ENCODE measurements around the gene CLDN9. TPM values are rescaled to one million over a fixed set of nuclear protein-coding genes. Genes with fewer than 3 reads are reported as not detected.

Gene CLDN9, protein sequence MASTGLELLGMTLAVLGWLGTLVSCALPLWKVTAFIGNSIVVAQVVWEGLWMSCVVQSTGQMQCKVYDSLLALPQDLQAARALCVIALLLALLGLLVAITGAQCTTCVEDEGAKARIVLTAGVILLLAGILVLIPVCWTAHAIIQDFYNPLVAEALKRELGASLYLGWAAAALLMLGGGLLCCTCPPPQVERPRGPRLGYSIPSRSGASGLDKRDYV
- total RNA-seq = not detected in 2 replicates

DNA sequence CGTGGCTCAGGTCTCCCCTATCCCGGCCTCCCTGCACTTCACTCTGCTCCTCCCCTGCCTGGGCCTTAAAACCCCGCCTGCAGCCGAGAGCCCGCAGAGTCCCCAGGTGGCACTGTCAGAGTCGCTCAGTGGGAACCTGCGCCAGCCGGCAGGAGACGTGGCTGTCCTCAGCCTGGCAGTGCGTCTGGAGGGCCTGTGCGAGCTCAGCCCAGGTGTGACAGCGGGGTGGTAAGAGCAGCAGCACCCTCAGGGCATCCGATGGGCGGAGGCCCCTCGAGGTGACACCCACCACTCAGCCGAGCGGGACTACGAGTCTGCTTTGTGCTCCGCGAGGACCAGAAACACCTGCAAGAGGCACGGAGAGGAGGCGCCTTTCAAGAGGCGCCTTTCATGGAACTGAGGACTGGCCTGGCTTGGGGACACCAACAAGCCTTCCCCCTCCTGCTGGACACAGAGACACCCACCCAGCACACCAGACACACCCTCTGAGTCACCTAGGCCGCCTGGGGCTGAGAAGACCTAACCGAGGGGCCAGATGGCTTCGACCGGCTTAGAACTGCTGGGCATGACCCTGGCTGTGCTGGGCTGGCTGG is at the start of gene CLDN9:
TSS of gene CLDN9 (plus strand) at position 96 of the 593 bp plus-strand sequence. CDS start at position 536, 440 bp downstream.

GRCh38 chr16:2963723-2964474 is 48.8 kb upstream of the CLDN9 start, which contains the start of gene KREMEN2:
Gene KREMEN2 (plus strand): TSS chr16:2964275. CDS start chr16:2964521, 246 bp downstream.

GRCh38 chr16:2968738-2969544 is 43.8 kb upstream of the CLDN9 start, which contains the start of gene PAQR4:
Gene PAQR4 (plus strand): TSS chr16:2969348. CDS start chr16:2969675, 327 bp downstream.

DNA sequence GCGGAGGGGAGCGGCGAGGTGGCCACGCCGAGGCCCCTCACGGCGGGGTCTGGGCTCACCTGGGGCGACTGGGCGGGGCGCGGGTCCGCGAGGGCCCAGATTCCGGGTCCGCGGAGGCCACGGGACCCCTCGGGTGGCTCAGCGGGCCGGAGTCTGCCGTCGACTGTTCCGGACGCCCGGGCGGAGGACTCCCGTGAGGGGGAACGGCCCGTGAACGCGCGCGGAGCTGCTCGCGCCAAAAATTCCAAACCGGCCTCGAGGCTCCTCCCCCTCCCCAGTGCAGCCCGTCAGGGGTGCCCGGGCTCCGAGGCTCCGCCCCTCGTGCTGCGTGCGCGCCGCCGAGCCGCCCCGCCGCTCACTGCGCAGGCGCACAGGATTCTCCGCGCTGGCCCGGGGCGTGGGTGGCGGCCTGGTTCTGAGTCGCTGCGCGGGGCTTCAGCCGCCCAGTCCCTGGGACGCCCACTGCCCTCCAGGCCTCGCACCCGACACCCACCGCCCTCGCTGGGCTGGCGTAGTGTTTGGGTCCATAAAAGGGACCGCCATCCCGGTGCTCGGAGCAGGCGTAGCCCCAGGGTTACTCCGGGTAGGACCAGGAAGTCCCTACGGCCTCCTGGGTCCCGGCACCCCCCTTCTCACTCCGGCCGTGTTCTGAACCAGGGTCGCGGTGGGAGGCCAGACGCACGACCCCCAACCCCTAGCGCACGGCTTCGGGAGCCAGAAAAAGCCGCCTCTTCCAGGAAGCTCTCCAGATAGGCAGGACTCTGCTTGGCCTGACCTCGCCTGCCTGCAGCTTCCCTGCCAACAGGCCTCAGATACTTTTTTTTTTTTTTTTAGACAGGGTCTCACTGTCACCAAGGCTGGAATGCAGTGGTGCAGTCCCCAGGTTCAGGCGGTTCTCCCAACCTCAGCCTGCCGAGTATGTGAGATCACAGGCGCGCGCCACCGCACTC is 32.2 kb upstream of the CLDN9 start, which contains the start of gene PKMYT1:
TSS of gene PKMYT1 (minus strand) at position 220 of the 950 bp plus-strand sequence. CDS start 789 bp downstream, outside the sequence.

DNA sequence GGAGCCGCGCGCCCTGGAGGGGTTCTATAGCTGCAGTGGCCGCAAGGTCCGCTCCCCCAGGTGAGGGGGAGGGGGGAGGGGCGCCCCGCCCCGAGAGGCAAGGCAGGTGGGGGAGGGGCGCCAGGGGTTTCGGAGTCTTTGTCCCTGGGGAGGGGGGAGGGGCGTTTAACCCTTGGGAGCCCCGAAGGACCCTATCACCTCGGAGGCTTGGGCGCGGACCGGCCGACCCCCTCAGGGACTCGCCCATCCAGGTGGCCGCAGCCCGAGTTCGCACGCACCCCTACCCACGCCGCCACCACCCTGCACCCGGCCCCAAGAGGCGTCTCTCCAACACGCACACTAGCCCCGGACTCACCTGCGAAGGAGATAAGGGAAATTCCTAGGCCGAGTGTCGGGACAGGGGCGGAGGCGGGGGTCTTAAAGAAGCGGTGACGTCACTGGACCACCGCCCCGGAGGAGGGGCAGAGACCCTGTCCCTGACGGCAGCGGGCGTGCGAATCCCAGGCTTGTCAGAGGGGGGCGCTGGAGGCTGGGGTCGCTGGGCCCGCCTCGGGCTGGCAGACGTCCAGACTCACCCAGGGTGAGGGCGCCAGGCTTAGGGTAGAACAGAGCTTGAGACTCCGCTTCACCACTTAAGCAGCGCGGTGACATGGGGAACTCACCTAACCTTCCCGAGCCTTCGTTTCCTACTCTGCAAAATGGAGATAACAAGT is 5.2 kb downstream of the CLDN9 start, which contains the start of gene CLDN6:
TSS of gene CLDN6 (minus strand) at position 390 of the 713 bp plus-strand sequence. CDS start 2,162 bp downstream, outside the sequence.

GRCh38 chr16:3020247-3020603 is 7.5 kb downstream of the CLDN9 start, which contains the start of gene TNFRSF12A:
Gene TNFRSF12A (plus strand): TSS chr16:3020368. CDS start chr16:3020398, 30 bp downstream.

GRCh38 chr16:3023669-3024478 is 11.2 kb downstream of the CLDN9 start, which contains the start of the genes HCFC1R1 and THOC6:
Gene HCFC1R1 (minus strand): TSS chr16:3023942. CDS start chr16:3023941, 1 bp downstream.
Gene THOC6 (plus strand): TSS chr16:3024035. CDS start chr16:3024327, 292 bp downstream.

GRCh38 chr16:3036726-3037315 is 24.1 kb downstream of the CLDN9 start, which contains the start of gene BICDL2:
Gene BICDL2 (minus strand): TSS chr16:3036944. CDS start chr16:3035496, 1,448 bp downstream.

GRCh38 chr16:3045758-3046640 is 33.3 kb downstream of the CLDN9 start, which contains the start of gene MMP25:
Gene MMP25 (plus strand): TSS chr16:3046561. CDS start chr16:3046918, 357 bp downstream.

Other genes with a start within 250 kb of the CLDN9 start
- gene ELOB, start 235.6 kb upstream of the CLDN9 start, total RNA-seq = 431 and 566 TPM in 2 replicates
- not detected in 2 replicates for gene PRSS33, start 225.4 kb upstream of the CLDN9 start, total RNA-seq
- not detected in 2 replicates for gene PRSS41, start 214.5 kb upstream of the CLDN9 start, total RNA-seq
- gene PRSS21, start 195.7 kb upstream of the CLDN9 start, total RNA-seq = 5.5 TPM in 1 of 2 replicates, not detected in the other
- not detected in 2 replicates for gene ZG16B, start 182.6 kb upstream of the CLDN9 start, total RNA-seq
- not detected in 2 replicates for gene PRSS22, start 154.8 kb upstream of the CLDN9 start, total RNA-seq
- 77.8 and 89.9 TPM in 2 replicates for gene FLYWCH2, start 129.7 kb upstream of the CLDN9 start, total RNA-seq
- gene FLYWCH1, start 101.0 kb upstream of the CLDN9 start, total RNA-seq = 45.8 and 46.1 TPM in 2 replicates
- under 0.01 TPM in 1 of 2 replicates, not detected in the other for gene KREMEN2, start 48.6 kb upstream of the CLDN9 start, total RNA-seq
- 7.1 and 14.1 TPM in 2 replicates for gene PAQR4, start 43.6 kb upstream of the CLDN9 start, total RNA-seq
- 13.3 and 24.8 TPM in 2 replicates for gene PKMYT1, start 32.5 kb upstream of the CLDN9 start, total RNA-seq
- not detected in 2 replicates for gene CLDN6, start 5.3 kb downstream of the CLDN9 start, total RNA-seq
- gene TNFRSF12A, start 7.4 kb downstream of the CLDN9 start, total RNA-seq = 236 and 323 TPM in 2 replicates
- gene HCFC1R1, start 11.0 kb downstream of the CLDN9 start, total RNA-seq = 23.1 and 24.1 TPM in 2 replicates
- gene THOC6, start 11.1 kb downstream of the CLDN9 start, total RNA-seq = 25.3 and 28.3 TPM in 2 replicates
- not detected in 2 replicates for gene BICDL2, start 24.0 kb downstream of the CLDN9 start, total RNA-seq
- not detected in 2 replicates for gene MMP25, start 33.6 kb downstream of the CLDN9 start, total RNA-seq
- gene IL32, start 52.7 kb downstream of the CLDN9 start, total RNA-seq = 23.6 and 27.3 TPM in 2 replicates
- not detected in 2 replicates for gene ZSCAN10, start 86.4 kb downstream of the CLDN9 start, total RNA-seq
- 11.7 and 17.3 TPM in 2 replicates for gene ZNF205, start 99.7 kb downstream of the CLDN9 start, total RNA-seq
- 2.9 and 3.7 TPM in 2 replicates for gene ZNF213, start 122.1 kb downstream of the CLDN9 start, total RNA-seq
- gene OR1F1, start 175.3 kb downstream of the CLDN9 start, total RNA-seq = not detected in 2 replicates
- 1.2 and 2.7 TPM in 2 replicates for gene ZNF200, start 222.2 kb downstream of the CLDN9 start, total RNA-seq
- 0.53 and 1.2 TPM in 2 replicates for gene MEFV, start 243.7 kb downstream of the CLDN9 start, total RNA-seq

Measured in myometrial cell (primary cell).